GM18867 (cell line): ENCODE results near the gene KAT2A.

ENCODE experiments used
- ATAC-seq: cut with Tn5 transposase; IDR thresholded peaks from one replicate; pipeline ENCODE4 v1.9.1; 2021; ENCODE audit warnings: mild to moderate bottlenecking, moderate library complexity; ENCODE audit not compliant: unreplicated experiment

KAT2A gene

GRCh38 chr17:42065201-42065600 is 56.0 kb downstream of the KAT2A start:
- no peak for ATAC-seq
